HepG2 (cell line): ENCODE measurements around the gene RMRP. TPM values are rescaled to one million over a fixed set of nuclear protein-coding genes. Genes with fewer than 3 reads are reported as not detected.

Source experiments
- CEBPB ChIP-seq: IDR thresholded peaks from 2 replicates; pipeline ENCODE4 v1.6.1; 2011; ENCODE audit warnings: low read depth, low read length, improper control_type of control experiment, borderline replicate concordance
- DR1 ChIP-seq: sonication (generic); formaldehyde crosslinking; IDR thresholded peaks from 2 replicates; pipeline ENCODE4 v1.8.0; 2021; ENCODE audit warnings: mild to moderate bottlenecking, missing genetic modification reagents, inconsistent platforms
- TFAP4 ChIP-seq: sonication (generic); IDR thresholded peaks from 2 replicates; pipeline ENCODE4 v1.6.1; 2016; ENCODE audit warnings: low read depth, borderline replicate concordance
- YY1 ChIP-seq: IDR thresholded peaks from 2 replicates; pipeline ENCODE4 v1.6.1; 2011; ENCODE audit warnings: low read length, low read depth, moderate library complexity, mild to moderate bottlenecking; ENCODE audit not compliant: insufficient read depth, insufficient replicate concordance
- polyA plus RNA-seq, 8 experiments: library from polyadenylated mRNA; depleted of rRNA in 3 of 8; stranded (reverse) in 7 of 8; unstranded in 1 of 8; fragments of >200 nt; fragmentation: Illumina TruSeq in 4 of 8; extraction: Trizol in 4 of 8; gene quantifications; 2 replicates each; pipeline versions ENCODE4 v1.2.1 to v1.2.3, GENCODE V29; 2011 to 2016; ENCODE audit warnings: low read depth in 4 of 8, missing spikeins in 1 of 8, mixed read lengths in 1 of 8; ENCODE audit not compliant: insufficient read depth in 1 of 8
- total RNA-seq, 5 experiments: library from RNA; depleted of rRNA; stranded (reverse); fragments of >200 nt; fragmentation: Illumina TruSeq; extraction: Trizol; gene quantifications; 2 replicates each; pipeline ENCODE4 v1.2.3, GENCODE V29; 2016; ENCODE audit warnings: low read depth in 1 of 5
- TF ChIP-seq, protein P1 (sequence below): sonication (generic); formaldehyde crosslinking; IDR thresholded peaks from 2 replicates; pipeline ENCODE4 v1.5.0; 2020; ENCODE audit warnings: missing genetic modification reagents
- TF ChIP-seq, protein P2 (sequence below), 2 experiments: IDR thresholded peaks; 2 replicates each; pipeline ENCODE4 v1.6.1; 2011 to 2012; ENCODE audit warnings: low read length in 2 of 2, borderline replicate concordance in 1 of 2, low read depth in 1 of 2, mild to moderate bottlenecking in 1 of 2, moderate library complexity in 1 of 2

The RMRP gene
- total and polyA plus RNA-seq, 2 of the 13 experiments (the other 11 are each of a cell fraction or from before 2014, with no cell fraction given) = 51.4 to 4,025 TPM

DNA sequence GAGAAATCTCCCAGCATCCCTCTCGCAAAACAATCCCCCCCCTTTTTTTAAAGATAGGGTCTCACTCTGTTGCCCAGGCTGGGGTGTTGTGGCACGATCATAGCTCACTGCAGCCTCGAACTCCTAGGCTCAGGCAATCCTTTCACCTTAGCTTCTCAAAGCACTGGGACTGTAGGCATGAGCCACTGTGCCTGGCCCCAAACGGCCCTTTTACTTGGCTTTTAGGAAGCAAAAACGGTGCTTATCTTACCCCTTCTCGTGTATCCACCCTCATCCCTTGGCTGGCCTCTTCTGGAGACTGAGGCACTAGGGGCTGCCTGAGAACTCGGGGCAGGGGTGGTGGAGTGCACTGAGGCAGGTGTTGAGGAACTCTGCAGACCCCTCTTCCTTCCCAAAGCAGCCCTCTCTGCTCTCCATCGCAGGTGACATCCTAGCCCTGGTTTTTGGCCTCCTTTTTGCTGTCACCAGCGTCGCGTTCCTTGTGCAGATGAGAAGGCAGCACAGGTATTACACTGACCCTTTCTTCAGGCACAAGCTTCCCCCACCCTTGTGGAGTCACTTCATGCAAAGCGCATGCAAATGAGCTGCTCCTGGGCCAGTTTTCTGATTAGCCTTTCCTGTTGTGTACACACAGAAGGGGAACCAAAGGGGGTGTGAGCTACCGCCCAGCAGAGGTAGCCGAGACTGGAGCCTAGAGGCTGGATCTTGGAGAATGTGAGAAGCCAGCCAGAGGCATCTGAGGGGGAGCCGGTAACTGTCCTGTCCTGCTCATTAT is 22.7 kb upstream of the RMRP start (continued):
- TF ChIP-seq, protein P1, sequence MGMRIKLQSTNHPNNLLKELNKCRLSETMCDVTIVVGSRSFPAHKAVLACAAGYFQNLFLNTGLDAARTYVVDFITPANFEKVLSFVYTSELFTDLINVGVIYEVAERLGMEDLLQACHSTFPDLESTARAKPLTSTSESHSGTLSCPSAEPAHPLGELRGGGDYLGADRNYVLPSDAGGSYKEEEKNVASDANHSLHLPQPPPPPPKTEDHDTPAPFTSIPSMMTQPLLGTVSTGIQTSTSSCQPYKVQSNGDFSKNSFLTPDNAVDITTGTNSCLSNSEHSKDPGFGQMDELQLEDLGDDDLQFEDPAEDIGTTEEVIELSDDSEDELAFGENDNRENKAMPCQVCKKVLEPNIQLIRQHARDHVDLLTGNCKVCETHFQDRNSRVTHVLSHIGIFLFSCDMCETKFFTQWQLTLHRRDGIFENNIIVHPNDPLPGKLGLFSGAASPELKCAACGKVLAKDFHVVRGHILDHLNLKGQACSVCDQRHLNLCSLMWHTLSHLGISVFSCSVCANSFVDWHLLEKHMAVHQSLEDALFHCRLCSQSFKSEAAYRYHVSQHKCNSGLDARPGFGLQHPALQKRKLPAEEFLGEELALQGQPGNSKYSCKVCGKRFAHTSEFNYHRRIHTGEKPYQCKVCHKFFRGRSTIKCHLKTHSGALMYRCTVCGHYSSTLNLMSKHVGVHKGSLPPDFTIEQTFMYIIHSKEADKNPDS (CRISPR knock-in tag) = no peak
- TF ChIP-seq, protein P2, sequence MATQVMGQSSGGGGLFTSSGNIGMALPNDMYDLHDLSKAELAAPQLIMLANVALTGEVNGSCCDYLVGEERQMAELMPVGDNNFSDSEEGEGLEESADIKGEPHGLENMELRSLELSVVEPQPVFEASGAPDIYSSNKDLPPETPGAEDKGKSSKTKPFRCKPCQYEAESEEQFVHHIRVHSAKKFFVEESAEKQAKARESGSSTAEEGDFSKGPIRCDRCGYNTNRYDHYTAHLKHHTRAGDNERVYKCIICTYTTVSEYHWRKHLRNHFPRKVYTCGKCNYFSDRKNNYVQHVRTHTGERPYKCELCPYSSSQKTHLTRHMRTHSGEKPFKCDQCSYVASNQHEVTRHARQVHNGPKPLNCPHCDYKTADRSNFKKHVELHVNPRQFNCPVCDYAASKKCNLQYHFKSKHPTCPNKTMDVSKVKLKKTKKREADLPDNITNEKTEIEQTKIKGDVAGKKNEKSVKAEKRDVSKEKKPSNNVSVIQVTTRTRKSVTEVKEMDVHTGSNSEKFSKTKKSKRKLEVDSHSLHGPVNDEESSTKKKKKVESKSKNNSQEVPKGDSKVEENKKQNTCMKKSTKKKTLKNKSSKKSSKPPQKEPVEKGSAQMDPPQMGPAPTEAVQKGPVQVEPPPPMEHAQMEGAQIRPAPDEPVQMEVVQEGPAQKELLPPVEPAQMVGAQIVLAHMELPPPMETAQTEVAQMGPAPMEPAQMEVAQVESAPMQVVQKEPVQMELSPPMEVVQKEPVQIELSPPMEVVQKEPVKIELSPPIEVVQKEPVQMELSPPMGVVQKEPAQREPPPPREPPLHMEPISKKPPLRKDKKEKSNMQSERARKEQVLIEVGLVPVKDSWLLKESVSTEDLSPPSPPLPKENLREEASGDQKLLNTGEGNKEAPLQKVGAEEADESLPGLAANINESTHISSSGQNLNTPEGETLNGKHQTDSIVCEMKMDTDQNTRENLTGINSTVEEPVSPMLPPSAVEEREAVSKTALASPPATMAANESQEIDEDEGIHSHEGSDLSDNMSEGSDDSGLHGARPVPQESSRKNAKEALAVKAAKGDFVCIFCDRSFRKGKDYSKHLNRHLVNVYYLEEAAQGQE (IDR thresholded peaks at IDR 0.05; ENCODE audit: borderline replicate concordance in 1 of 2, low read depth in 1 of 2, low read length in 2 of 2) = no peak
- TF ChIP-seq CEBPB = no peak
- no peak for TF ChIP-seq DR1 (CRISPR knock-in tag)
- no peak for TF ChIP-seq YY1
- TF ChIP-seq TFAP4 = no peak
- TF ChIP-seq, all 625 proteins: peak for 0
